Mucosa of gallbladder (tissue), 1 donor: ENCODE data around the gene MRNIP. TPM values are rescaled to one million over a fixed set of nuclear protein-coding genes. Genes with fewer than 3 reads are reported as not detected.

Experiments
- DNase-seq: peaks from one replicate; pipeline ENCODE4 v3.0.0-alpha.2; 2020; ENCODE audit warnings: low spot score
- total RNA-seq: library from RNA; stranded (reverse); gene quantifications from one replicate; pipeline ENCODE4 v1.2.1, GENCODE V29; 2021
- donor health status: DM: no; HTN: no; CAD: no.

The MRNIP gene
- total RNA-seq, 1 donor from 2014 or later: 38.6 TPM

DNA sequence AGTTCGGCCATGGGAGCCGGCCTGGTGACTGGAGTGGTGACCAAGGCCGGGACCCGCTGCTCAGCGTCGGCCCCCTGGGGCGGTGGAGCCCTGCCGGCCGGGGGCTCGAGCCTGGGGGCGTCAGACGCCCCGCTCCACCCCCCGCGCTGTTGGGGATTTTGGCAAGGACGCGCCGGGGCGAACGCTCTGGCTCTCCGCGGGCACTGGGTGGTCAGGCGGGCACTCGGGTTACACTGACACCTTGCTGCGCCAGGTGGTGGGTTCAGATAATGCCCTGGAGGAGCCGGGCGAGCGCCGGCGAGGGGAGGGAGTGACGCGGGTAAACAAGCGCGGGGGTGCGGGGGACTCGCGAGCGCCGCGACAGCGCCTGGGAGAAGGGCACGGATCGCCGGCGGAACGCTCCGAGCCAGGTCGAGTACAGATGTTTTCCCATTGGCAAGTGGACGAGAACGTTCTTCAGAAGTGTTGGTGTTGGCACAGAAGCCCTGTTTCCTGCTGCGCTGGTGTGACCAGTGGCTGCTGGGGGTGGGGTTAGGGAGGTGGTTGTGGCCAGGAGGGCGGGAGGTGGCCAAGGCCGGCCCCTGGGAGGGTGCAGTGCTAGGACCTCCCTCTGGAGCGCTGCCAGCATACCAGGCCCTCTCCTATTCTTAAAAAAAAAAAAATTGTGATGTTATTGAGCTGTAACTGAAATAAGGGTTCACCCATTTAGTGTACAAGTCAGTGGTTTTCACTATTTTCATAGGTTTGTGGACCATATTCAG, 37.1 kb downstream of the MRNIP start:
- peak; percentile 96 for DNase-seq

DNA sequence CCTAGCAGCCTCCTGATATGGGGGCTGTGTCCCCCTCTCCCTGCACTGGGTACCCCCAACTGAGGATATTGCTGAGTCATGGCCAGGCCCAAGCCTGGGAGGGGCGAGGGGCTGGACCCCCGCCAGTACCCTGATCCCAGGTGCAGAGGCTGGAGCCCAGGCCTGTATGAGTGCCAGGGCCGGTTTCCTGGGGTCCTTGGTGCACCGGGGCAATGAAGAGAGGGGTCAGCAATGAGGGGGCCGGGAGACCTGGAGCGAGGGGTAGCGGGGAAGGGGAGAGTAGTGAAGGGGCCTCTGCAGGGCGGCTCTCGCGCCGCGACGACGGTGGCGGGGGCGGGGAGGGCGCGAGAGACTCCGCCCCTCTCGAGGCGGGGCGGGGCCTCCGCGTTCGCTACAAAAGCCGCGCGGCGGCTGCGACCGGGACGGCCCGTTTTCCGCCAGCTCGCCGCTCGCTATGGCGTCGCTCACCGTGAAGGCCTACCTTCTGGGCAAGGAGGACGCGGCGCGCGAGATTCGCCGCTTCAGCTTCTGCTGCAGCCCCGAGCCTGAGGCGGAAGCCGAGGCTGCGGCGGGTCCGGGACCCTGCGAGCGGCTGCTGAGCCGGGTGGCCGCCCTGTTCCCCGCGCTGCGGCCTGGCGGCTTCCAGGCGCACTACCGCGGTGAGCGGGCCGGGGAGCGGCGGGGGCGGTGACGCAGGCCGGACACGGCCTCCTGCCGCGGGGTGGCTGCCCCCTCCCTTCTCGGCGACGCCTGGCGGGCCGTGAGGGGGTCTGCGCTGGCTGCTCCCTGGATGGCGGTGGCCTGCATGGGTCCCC, 37.9 kb downstream of the MRNIP start, which contains the start of gene SQSTM1:
Gene SQSTM1, plus strand, starts transcription at position 423 of the 815 bp plus-strand sequence. Its CDS starts 32 bp downstream, at position 455.
- peak; percentile 85 for DNase-seq

GRCh38 chr5:179820127-179820482, 38.5 kb downstream of the MRNIP start:
- no peak for DNase-seq

DNA sequence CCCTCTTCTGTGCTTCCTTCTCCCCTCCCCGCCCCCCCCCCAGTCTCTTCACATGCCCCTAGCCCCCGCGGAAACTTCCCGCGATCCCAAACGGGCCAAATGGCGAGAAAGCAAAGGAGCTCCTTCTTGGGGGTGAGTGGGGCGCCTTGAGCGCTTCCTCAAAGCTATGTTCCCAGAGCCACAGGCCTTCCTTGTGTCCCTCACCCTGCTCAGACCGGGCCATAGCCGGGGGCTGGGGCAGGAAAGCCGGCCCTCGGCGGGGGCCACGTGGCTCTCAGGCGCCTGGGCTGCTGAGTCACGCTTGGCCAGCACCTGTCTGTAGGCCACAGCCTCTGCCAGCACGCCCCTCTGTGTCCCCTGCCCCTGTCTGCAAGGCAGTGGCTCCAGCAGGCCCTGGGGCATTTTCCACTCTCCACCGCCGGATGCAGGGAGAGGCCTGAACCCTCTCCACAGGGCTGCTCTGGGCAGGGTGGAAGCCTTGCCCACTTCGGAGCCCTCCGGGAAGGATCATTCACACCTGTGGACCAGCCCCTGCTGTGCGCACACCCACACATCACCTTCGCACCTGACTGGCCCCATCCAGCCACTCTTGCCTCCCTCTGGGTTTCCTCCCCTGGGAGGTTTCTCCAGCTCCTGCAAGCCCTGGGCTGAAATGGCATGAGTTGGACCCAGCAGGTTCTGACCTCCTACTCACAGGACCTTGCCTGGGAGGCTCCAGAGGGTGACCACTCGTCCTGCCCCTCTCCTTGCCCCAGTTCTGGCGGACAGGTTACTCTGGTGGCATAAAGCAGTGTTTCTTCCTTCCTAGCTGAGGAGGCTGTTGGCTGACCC, 39.1 kb downstream of the MRNIP start:
- DNase-seq: peak; percentile 74

DNA sequence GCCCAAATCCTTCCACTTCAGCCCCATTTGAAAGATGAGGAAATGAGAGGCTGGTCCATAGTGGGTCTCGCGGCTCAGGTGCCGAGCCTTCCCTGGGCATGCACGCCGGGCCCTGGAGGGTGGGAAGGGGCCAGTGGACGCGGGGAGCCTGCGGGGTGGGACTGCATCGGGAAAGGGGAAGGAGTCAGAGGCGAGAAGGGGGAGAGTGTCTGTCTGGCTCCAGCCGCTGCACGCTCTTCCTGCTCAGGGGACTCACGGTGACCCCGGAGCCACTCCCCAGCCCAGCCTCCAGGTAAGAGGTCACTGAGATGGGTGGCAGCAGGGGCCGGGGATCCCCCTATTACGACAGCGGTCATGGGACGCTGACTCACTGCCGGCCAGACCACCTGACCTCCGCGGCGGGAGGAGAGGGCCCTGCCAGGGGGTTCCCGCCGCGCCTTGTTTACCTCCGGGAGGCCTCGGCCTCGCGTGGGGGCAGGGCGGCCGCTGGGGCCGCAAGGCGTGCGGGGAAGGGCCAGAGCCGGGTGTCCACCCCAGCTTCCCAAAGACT, 39.8 kb downstream of the MRNIP start:
- DNase-seq: peak; percentile 96

GRCh38 chr5:179817890-179818745, 40.5 kb downstream of the MRNIP start:
- DNase-seq: no peak

GRCh38 chr5:179817470-179817840, 41.2 kb downstream of the MRNIP start:
- no peak for DNase-seq

GRCh38 chr5:179816796-179817469, 41.7 kb downstream of the MRNIP start:
- DNase-seq: no peak

DNA sequence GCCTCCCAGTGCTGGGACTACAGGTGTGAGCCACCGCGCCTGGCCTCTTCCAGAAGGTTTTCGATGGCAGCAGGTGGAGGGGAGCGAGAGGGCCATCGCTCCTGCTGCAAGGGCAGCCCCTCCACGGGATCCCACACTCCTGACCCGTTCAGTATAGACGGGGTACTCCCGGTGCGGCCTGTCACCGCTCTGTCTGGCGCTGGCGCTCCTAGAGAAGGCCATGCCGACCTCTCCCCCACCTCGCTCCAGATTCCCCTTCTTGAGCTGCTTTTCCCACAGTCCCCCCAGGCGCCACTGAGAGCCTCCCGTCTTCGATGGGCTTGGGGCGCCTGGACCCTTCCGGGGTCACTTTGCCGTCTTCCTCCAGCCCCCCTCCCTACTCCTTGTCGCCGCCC, 42.2 kb downstream of the MRNIP start:
- no peak for DNase-seq

DNA sequence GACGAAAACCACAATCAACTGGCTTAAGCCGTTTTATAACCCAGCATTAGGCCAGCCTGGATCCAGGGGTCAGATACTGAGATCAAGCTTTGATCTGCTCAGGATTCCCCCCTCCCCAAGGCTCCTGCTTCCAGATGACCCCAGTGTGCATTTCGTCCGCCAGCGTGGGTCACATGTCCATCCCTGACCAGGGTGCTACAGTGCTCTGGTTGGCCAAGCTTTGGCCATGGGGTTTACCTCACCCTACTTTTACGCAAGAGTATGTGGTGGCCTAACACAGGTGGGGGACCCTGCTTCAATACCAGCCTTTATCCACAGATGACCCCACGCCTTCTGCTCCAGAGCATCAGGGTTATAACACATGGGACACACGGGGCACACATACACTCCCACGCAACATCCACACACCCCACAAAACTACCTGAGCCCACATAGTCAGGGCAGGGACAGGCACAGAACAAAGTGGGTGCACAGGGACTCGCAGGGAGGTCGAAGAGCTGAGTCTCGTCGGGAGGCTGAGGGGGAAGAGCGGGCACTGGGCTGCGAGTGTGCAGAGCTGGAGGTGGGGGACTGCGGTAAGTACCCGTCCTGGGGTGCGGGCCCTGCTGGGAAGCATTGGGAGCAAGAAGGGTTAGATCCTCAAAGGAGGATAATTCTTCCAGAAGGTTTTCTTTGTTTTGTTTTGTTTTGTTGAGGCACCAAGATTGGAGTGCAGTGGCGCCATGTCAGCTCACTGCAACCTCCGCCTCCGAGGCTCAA, 42.9 kb downstream of the MRNIP start:
- no peak for DNase-seq

GRCh38 chr5:179814090-179814489, 44.5 kb downstream of the MRNIP start:
- no peak for DNase-seq

DNA sequence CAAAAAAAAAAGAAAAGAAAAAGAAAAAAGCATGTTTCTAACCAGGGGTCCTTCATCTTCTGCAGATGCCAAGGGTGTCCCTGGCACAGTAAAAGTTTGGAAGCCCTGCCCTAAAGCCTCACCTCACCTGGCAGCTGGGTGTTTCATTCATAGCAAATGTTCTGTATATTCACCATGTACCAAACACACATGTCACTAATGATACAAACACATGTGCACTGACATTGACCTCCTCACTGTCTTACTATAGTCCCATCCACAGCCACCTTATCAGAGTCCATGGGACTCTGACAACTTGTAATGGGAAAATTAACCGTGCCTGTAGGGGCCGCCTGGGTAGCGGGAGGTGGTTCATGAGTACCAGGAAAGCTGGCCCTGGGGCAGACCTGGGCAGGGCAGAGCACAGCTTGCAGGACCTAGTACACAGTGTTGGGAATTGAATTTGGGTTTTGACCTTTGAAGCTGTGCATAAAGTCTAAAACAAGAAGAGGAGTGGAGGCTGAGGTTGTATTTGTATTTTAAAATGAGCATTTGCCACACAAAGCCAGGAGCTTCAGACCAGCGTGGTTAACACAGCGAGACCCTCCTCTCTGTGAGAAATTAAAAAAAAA, 45.5 kb downstream of the MRNIP start:
- DNase-seq: no peak

- no peak for DNase-seq
Measured at GRCh38 chr5:179812135-179812825, 46.3 kb downstream of the MRNIP start.

DNA sequence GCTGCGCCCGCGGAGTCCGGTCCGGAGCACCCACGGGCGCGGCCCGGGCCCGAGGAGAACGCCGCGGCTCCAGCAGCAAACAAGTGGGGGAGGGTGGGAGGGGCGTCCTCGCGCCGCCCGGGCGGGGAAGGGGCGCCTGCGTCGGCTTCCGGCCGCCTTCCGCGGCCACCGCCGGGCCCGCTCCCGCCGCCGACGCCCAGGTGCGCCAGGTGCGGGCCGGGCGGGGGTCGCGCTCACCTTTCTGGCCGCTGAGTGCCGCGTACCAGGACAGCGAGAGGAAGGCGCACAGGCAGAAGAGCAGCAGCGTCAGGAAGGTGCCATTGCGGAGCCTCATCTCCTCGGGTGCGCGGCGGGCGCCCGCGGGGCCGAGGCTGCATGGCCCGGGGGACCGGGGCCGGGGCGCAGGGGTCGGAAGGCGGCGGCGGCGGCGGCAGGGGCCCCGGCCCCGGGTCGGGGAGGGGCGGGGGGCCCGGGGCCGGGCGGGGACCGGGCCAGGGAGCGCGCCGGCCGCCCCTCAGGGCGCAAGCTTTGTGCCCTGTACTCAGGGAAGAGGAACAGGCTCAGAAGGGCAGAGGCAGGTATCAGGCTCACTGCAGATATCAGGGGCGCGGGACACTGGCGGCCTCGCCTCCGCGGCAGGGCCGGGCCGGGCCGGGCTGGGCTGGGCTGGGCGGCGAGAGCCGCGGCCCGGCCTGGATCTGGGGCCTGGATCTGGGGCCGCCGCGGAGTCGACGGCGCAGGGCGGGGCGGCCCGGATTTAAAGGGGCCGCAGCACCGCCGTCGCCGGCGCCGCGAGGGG, 52.2 kb downstream of the MRNIP start, which contains the start of gene MGAT4B:
Gene MGAT4B, minus strand, starts transcription at position 617 of the 799 bp plus-strand sequence. Its CDS starts 283 bp downstream, at position 334.
- DNase-seq: peak; percentile 78

- peak; percentile 33 for DNase-seq
Measured at GRCh38 chr5:179805529-179806249, 52.9 kb downstream of the MRNIP start.

DNA sequence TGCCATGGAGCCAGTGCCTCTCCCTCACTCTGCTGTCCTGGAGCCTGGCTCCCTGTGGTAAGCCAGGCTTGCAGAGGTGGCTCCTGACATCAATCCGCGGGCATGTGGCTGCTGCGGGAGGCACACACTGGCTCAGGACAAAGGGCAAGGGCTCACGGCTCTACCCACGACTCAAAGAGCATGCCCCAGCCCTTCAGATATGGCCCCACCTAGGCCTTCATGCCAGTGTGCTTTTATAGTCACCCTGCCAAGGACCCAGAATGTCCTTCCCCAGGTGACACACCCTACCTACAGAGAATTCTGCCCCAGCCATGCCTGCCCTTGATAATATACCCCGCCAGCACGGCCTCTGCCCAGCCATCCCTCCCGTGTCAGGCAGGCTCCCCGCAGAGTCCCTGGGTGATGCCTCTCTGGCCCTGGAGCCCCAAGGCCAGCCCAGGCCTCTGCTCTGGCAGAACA, 53.5 kb downstream of the MRNIP start:
- peak; percentile 32 for DNase-seq

DNA sequence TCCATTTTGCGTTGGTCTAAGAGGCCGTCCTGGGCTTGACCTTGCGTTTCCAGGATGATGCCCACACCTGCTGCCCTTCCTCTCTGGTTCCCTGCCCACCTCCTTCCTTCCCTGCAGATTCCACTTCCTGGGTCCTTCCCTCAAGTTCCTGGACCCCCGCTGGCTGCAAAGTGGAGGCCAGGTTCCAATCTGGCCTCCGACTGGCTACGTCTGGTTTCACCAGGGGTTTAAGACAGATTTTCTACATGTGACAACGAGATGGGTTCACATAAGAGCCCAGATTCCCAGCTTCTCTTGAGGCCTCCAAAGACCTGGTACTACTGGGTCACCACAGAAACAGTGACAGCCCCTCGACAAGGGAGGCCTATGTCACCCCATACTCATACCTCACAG, 54.1 kb downstream of the MRNIP start:
- DNase-seq: no peak
